SIG-M5 treated with dmso at 0.1 percent for 504 hours (cell line): ENCODE measurements around the gene POLR1E.
"Not testable (repeated sequence)": the region's sequence is repeated elsewhere in the genome, so short reads cannot be mapped to it uniquely, and the experiment has no call there.

Experiments
- DNase-seq: peaks from one replicate; lab custom pipeline; 2025; ENCODE audit not compliant: unreplicated experiment; lab: John Stamatoyannopoulos, UW

POLR1E gene

GRCh38 chr9:37499297-37499696 is 13.5 kb downstream of the POLR1E start:
- no peak for DNase-seq

- no peak for DNase-seq
These were observed 16.3 kb downstream of the POLR1E start for GRCh38 chr9:37501957-37502596.

- DNase-seq = peak; percentile 17
These were observed 18.0 kb downstream of the POLR1E start for GRCh38 chr9:37503736-37504135.

- DNase-seq = no peak
These were observed 18.9 kb downstream of the POLR1E start for GRCh38 chr9:37504605-37505004.

- DNase-seq = no peak
These were observed 21.9 kb downstream of the POLR1E start for GRCh38 chr9:37507566-37508134.

GRCh38 chr9:37508135-37508833 is 22.5 kb downstream of the POLR1E start:
- DNase-seq = no peak

GRCh38 chr9:37508834-37509206 is 23.1 kb downstream of the POLR1E start:
- DNase-seq = no peak

- no peak for DNase-seq
These were observed 23.8 kb downstream of the POLR1E start for GRCh38 chr9:37509536-37509935.

GRCh38 chr9:37510053-37510452 is 24.3 kb downstream of the POLR1E start:
- DNase-seq = not testable (repeated sequence)

GRCh38 chr9:37511016-37512010 is 25.6 kb downstream of the POLR1E start:
- DNase-seq = no peak

GRCh38 chr9:37512437-37512836 is 26.7 kb downstream of the POLR1E start:
- DNase-seq = no peak

GRCh38 chr9:37514415-37514814 is 28.7 kb downstream of the POLR1E start:
- not testable (repeated sequence) for DNase-seq

GRCh38 chr9:37514999-37515398 is 29.3 kb downstream of the POLR1E start:
- no peak for DNase-seq

- no peak for DNase-seq
These were observed 30.0 kb downstream of the POLR1E start for GRCh38 chr9:37515620-37516258.

GRCh38 chr9:37517923-37518322 is 32.2 kb downstream of the POLR1E start:
- DNase-seq = no peak

GRCh38 chr9:37520641-37521040 is 34.9 kb downstream of the POLR1E start:
- no peak for DNase-seq

- no peak for DNase-seq
These were observed 35.4 kb downstream of the POLR1E start for GRCh38 chr9:37521111-37521510.

- DNase-seq = no peak
These were observed 37.2 kb downstream of the POLR1E start for GRCh38 chr9:37522971-37523370.

GRCh38 chr9:37523916-37524315 is 38.2 kb downstream of the POLR1E start:
- DNase-seq = no peak

- DNase-seq = no peak
These were observed 43.1 kb downstream of the POLR1E start for GRCh38 chr9:37528652-37529471.
